NB4 (cell line): ENCODE data around the gene CRTAP.

Experiments used
- DNase-seq: peaks from one replicate; pipeline ENCODE4 v3.0.0; 2010; ENCODE audit warnings: low read depth
- H3K4me3 ChIP-seq: one replicate; pipeline ENCODE4 v1.5.1; 2011; ENCODE audit warnings: mild to moderate bottlenecking, low read depth, low read length, moderate library complexity
- MYC ChIP-seq: IDR thresholded peaks from 2 replicates; pipeline ENCODE4 v1.6.1; 2011; ENCODE audit warnings: low read depth, low read length
- POLR2A ChIP-seq: IDR thresholded peaks from 2 replicates; pipeline ENCODE4 v1.6.1; 2011; ENCODE audit warnings: mild to moderate bottlenecking; ENCODE audit not compliant: insufficient read length; ENCODE audit errors: extremely low read depth
- TF ChIP-seq, protein P1 (sequence below): IDR thresholded peaks from one replicate; pipeline ENCODE4 v1.5.1; 2012; ENCODE audit warnings: low read depth, low read length
- TF ChIP-seq, protein P2 (sequence below): IDR thresholded peaks from 2 replicates; pipeline ENCODE4 v1.6.1; 2011; ENCODE audit warnings: low read depth, low read length

The CRTAP gene

DNA sequence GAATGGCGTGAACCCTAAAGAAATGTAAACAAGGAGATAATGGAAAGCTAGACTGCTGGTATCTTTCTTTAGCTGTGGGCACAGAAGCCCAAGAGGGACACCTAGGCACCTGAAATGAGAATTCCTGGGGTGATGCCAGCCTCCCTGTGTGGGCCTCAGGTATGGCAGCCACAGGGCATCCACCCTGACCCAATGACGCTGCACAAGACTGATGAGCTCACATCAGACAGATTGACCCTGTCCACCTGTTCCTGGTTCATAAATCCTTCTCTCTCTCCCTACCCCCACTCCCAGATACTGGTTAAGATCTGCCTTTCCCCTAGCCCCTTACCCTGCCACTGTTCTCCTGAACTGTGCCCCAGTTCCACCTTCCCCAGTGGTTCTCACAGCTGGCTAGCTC, 18.4 kb upstream of the CRTAP start:
- no peak for DNase-seq
- H3K4me3 ChIP-seq, result peak overlapping the region; percentile 91
- TF ChIP-seq, protein P1, sequence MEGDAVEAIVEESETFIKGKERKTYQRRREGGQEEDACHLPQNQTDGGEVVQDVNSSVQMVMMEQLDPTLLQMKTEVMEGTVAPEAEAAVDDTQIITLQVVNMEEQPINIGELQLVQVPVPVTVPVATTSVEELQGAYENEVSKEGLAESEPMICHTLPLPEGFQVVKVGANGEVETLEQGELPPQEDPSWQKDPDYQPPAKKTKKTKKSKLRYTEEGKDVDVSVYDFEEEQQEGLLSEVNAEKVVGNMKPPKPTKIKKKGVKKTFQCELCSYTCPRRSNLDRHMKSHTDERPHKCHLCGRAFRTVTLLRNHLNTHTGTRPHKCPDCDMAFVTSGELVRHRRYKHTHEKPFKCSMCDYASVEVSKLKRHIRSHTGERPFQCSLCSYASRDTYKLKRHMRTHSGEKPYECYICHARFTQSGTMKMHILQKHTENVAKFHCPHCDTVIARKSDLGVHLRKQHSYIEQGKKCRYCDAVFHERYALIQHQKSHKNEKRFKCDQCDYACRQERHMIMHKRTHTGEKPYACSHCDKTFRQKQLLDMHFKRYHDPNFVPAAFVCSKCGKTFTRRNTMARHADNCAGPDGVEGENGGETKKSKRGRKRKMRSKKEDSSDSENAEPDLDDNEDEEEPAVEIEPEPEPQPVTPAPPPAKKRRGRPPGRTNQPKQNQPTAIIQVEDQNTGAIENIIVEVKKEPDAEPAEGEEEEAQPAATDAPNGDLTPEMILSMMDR, result no peak
- TF ChIP-seq, protein P2, sequence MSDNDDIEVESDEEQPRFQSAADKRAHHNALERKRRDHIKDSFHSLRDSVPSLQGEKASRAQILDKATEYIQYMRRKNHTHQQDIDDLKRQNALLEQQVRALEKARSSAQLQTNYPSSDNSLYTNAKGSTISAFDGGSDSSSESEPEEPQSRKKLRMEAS, result no peak
- TF ChIP-seq POLR2A, result no peak
- no peak for TF ChIP-seq MYC

DNA sequence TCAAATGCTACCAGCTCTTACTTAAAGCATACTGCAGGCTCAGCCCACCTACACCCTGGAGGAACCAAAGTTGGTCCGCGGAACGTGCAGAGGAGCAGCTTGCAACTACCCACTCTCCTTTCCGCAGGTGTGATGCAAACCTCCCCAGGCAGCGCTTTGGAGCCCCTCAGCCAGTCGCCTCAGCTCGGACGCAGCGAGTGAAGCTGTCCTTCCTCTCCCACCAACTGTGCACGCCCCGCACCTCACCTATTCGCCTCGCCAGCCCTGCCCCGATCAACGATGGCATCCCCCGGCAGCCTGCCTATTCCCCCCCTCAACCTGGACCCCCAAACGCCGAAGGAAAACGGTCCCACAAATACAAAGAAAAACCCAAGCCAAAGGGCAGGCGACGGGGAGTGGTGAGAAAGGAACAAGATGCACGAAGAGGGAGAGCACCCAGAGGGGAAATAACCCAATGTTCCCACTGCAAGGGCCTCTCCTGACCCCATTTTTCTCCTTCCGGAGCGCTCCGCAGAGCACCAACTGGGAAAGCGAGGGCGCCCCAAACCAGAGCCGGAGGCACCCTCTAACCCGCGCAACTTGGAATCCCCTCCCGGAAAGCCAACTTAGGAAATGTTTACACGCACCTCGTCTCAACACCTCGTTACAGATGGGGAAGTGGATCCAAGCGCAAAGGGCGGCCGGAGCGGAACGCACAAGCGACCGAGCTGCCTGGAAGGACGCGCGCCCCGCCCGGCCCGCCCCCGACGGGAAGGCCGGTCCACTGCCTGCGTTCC, 17.5 kb upstream of the CRTAP start:
- DNase-seq, result peak; percentile 79
- peak overlapping the region; percentile 91 for H3K4me3 ChIP-seq
- TF ChIP-seq, protein P2, result no peak
- TF ChIP-seq MYC, result peak; percentile 47; the same call in 1 of the 2 replicates

DNA sequence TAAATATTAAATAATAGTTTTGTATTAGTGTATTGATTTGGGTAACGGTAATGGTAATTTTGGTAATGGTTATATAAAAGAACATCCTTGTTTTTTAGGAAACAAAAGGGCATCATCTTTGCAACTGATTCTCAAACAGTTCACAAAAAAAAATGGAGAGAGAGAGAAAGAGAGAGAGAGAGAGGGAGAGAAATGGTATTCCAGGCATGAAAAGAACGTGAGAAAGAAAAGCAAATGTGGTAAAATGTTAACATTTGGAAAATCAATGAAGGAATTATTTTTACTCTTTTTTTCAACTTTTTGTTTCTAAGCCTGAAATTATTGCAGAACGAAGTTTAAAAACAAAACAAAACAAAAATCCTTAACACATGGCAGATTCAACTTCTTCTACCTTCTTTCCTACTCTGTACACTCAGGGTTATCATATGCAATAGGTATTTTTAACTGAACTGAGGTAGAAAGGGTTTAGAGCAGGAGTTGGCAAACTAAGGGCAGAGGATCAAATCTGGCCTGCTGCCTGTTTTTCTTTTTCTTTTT, 14.6 kb upstream of the CRTAP start:
- no peak overlapping the region for H3K4me3 ChIP-seq
- TF ChIP-seq MYC (no peak), POLR2A (no peak)
- TF ChIP-seq, protein P1, result no peak

DNA sequence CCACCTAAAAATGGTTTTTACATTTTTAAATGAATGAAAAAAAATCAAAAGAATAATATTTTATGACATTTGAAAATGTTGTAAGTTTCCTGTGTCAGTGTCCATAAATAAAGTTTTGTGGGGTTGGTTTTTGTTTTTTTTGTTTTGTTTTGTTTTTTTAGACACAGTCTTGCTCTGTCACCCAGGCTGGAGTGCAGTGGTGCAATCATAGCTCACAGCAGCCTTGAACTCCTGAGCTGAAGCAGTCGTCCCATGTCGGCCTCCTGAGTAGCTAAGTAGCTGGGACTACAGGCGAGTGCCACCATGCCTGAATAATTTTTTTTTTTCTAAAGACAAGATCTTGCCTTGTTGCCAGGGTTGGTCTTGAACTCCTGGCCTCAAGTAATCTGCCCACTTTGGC, 14.1 kb upstream of the CRTAP start:
- no peak for DNase-seq
- TF ChIP-seq MYC, result no peak
- TF ChIP-seq POLR2A, result no peak
- TF ChIP-seq, protein P2, result no peak
- TF ChIP-seq, protein P1, result no peak
- no peak overlapping the region for H3K4me3 ChIP-seq

More for the DNA sequence above, 14.6 kb upstream of the CRTAP start:
- DNase-seq, result no peak

DNA sequence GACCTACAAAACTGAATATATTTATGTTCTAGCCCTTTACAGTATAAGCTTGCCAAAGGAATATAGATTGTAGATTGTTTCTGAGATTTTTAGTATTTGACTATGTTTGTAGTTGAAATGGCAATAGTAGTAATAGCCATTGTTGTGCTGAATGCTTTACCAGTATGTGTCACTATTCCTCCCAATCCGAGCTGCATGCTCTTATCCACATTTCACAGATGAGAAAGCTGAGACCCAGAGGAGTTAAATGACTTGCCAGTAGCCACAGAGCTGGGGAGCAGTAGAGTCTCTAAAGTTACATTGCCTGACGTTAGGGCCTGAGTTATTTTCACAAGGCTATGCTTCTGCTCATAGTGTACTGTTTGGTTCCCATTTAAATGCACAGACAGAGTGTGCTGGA, 13.6 kb upstream of the CRTAP start:
- DNase-seq, result no peak
- H3K4me3 ChIP-seq, result no peak overlapping the region
- TF ChIP-seq, protein P1, result no peak
- TF ChIP-seq, protein P2, result no peak
- TF ChIP-seq MYC (no peak), POLR2A (no peak)

DNA sequence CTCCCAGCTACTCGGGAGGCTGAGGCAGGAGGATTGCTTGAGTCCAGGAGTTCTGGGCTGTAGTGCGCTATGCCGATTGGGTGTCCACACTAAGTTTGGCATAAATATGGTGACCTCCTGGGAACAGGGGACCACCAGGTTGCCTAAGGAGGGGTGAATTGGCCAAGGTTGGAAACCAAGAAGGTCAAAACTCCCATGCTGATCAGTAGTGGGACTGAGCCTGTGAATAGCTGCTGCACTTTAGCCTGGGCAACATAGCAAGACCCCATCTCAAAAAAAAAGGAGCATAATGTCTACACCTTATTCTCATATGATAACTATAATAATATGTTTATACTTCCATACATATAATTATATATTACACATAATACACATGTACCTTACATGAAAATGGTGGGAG, 10.8 kb upstream of the CRTAP start:
- no peak overlapping the region for H3K4me3 ChIP-seq
- TF ChIP-seq, protein P2, result no peak
- TF ChIP-seq, protein P1, result no peak
- TF ChIP-seq MYC (no peak), POLR2A (no peak)
- DNase-seq, result no peak
